Measurements from ENCODE around the gene YTHDF1. TPM values are rescaled to one million over a fixed set of nuclear protein-coding genes. Genes with fewer than 3 reads are reported as not detected.
"Not testable (repeated sequence)": the region's sequence is repeated elsewhere in the genome, so short reads cannot be mapped to it uniquely, and the experiment has no call there.

The YTHDF1 gene
- total RNA-seq, 2 donors from 2014 or later = 38.2 to 47.6 TPM

DNA sequence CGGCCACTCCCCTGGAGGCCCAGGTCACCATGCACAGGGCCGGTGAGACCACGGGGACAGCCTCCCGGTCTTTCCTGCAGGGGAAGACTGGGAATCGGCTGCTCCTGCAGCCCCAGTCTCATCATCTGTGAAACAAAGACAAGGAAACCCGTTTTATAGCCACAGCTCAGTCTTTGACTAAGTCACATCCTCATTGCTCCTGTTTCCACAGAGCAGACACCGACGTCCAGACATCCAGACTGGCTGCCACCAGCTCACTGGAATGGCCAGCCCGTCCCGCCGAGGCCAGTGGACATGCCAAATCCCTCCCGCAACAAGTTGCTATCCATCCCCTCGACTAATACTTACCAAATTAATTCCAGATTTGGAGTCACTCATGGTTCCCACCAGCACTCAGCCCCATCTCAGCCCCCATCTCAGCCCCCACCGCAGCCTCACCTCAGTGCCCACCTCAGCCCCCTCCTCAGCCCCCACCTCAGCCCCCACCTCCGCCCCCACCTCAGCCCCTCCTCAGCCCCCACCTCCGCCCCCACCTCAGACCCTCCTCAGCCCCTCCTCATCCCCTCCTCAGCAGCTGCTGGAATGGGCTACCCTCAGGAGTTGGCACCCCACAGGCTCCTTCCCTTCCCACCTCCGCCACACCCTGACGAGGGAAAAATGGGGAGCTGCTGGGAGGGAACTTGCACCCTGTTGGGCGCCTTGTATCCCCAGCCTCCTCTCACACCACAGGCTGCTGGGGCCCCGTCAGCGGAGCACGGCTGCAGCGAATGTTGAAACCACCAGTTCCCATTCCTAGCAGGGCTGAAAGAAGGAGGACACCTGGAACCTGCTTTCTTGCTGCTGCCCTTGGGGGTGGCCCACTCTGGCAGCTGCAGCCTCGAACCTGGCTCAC lies 48.7 kb downstream of the YTHDF1 start:
- Mint-ChIP-seq H3K36me3 (no peaks in the 10 kb centered on the region), H3K27me3 (peaks cover 9 to 11% of the 10 kb centered on the region in 2 donors), H3K4me1 (ENCODE audit: low read depth in 2 of 2) (peaks cover 0 to 3% of the 10 kb centered on the region in 2 donors), H3K27ac (no peak overlapping the region), H3K4me3 (no peak overlapping the region), H3K9me3 (no peaks in the 10 kb centered on the region)
- ATAC-seq (no peak), DNase-seq (ENCODE audit: low spot score) (no peak)

DNA sequence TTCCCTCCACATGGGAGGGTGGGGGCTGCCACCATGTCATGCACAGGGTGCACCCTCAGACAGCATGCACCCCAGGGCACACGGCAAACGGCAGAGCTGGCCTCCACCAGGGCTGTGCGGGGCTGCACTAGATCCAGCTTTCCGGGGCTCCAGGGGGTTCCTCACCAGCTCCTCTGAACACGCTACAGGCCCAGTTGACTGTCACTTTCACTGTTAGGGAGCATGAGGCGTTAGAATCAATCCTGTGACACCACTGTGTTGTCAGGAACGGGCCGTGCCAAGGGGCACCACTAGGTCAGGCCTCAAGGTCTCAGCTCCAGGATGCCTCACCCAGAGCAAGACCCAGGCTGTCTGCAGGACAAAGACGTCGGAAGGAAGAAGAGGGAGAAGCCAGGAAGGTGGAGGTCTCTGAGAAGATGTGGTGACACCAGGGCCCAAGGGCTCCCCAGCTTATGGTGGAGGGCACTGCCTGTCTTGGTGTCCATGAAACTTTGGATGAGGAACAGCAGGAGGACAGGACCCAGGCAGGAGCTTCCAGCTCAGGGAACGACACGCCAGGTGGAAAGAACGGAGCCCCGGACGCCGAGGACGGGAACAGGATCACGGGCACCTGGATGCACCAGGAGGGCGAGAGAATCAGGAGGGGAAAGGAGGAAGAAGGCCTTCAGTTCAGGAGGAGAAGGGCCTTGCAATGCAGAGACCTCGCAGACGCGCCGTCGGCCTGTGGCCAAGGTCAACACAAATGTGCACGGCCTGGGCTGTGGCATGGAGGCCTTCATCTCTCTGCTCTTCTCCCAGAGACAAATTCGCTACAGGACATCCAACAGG lies 49.5 kb downstream of the YTHDF1 start:
- Mint-ChIP-seq H3K9me3 (no peaks in the 10 kb centered on the region), H3K4me3 (no peak overlapping the region), H3K27me3 (peaks cover 2 to 3% of the 10 kb centered on the region in 2 donors), H3K36me3 (no peaks in the 10 kb centered on the region), H3K27ac (no peak overlapping the region), H3K4me1 (ENCODE audit: low read depth in 2 of 2) (no peaks in the 10 kb centered on the region)
- DNase-seq (ENCODE audit: low spot score) (no peak), ATAC-seq (no peak)

DNA sequence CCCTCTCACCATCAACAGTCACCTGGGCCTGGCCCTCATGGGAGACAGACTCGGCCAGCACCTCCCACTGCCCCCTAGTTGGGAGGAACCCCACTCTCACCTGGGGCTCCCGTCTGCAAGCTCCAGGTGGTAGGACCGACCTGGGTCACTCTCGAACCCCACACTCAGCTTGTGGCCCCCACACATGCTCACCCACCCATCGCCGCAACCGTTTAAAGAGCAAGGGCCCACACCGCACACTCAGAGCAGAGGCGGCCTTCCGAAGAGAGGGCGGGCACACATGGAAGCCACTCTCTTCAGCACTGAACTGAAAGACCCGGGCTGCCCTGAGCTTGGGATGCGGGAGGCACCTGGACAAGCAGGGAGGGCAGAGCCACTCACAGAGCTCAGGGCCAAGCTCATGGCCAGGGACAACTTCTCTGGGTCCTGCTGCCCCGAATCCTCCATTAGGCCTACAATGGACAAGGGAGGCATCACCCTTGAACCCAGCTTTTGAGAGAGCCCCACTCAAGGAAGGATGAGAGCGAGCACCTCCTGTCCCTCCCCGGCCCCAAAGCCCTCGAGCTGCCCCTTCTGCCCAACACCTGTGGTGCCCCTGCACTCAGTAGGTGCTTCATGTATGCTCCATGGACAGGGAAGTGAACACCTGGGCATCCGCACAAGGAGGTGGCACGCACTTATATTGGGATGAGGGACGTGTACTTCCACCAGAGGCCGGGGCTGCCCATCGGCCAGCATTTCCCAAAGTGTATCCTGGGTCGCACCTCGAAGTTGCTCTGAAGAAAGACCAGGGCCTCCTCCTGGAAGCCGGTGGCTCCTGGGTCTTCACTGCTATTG lies 50.4 kb downstream of the YTHDF1 start:
- DNase-seq (ENCODE audit: low spot score) = no peak
- no peak for ATAC-seq
- H3K27me3 Mint-ChIP-seq = peaks cover 0 to 3% of the 10 kb centered on the region in 2 donors

DNA sequence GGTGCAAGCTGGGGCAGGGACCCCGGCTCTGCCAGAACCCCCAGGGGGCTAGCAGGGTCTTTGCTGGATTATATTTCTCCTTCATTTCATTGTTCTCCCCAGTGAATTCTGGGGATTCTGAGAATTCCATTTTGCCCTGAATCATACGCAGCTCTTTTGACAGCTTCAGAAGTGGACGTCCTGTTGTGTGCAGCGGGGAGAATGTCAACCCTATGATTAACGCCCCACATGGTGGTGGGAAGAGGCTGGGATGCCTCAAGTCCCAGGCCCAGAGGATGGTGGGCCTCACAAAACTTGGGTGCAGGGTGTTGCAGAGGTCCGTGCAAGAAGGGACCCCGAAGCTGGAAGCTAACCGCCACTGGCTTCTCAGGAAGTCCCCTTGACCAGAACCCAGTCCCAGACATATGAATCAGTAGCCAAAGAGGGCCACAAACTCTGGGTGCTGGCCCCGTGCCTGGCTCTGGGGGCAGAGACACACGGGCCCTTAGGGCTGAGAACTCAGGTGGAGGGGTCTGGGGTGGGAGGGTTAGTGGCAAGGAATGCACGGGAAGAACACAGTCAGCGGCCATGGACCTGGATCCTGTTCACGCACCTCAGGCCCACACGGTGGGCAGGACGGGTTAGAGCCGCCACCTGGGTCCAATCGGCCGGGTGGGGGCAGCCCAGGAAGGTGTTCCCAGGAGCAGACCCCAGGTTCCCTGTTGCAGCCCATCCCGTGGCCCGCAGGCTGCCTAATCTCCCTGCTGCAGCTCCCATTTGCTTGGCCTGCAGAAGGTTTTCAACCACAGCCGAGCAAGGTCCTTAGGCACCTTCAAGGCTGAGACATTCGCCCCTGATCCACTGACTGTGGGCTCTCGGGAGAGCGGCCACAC lies 51.2 kb downstream of the YTHDF1 start:
- no peak for ATAC-seq
- DNase-seq (ENCODE audit: low spot score) = no peak
- no peaks in the 10 kb centered on the region for H3K9me3 Mint-ChIP-seq
- H3K27ac Mint-ChIP-seq = no peak overlapping the region
- peaks cover 0 to 3% of the 10 kb centered on the region in 2 donors for H3K27me3 Mint-ChIP-seq
- H3K4me1 Mint-ChIP-seq (ENCODE audit: low read depth in 2 of 2) = no peaks in the 10 kb centered on the region
- H3K36me3 Mint-ChIP-seq = no peaks in the 10 kb centered on the region
- no peak overlapping the region for H3K4me3 Mint-ChIP-seq

More for the DNA sequence above, 50.4 kb downstream of the YTHDF1 start:
- Mint-ChIP-seq H3K36me3 (no peaks in the 10 kb centered on the region), H3K4me3 (no peak overlapping the region), H3K27ac (no peak overlapping the region), H3K4me1 (ENCODE audit: low read depth in 2 of 2) (no peaks in the 10 kb centered on the region), H3K9me3 (no peaks in the 10 kb centered on the region)

DNA sequence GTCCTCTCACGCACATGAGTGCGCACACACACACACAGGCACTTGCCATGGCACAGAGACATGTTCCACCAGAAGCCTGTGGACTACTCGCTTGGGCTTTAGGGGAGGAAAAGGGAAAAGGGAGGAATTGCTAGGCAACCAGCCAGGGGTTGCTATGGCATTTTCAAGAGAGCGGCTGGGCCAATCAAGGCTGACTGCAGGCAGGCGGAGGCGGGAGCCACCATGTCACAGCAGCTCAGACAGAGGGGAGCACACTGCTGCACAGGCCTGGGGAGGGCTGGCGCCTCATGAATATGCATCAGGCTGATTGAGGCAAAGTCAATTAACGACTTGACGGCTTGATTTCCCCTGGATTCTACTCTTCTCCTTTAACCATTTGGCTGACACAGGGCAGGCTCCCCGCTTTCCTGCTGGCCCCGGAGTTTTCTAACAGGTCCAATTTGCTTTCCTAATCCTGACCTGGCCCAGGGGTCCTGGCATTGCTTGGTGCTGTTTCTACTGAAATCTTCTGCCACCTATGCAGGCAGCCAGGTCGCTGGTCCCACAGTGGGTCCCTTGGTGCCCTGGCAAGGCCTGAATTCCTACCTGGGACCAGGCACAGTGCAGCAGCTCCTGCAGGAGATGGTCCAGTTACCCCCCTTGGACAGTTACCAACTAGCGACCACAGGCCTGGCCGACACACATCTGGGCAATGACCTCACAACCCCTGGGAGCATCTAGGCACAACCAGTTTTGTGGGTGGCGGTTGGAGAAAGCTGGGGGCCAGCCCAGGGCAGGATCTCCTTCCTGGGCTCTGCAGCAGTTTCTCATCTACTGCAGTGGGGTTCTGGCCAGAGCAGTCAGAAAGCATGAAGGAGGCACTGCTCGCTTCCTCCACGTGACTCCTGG lies 52.1 kb downstream of the YTHDF1 start:
- DNase-seq (ENCODE audit: low spot score) (no peak), ATAC-seq (no peak)
- Mint-ChIP-seq H3K4me1 (ENCODE audit: low read depth in 2 of 2) (peaks cover 0 to 2% of the 10 kb centered on the region in 2 donors), H3K27ac (no peak overlapping the region), H3K27me3 (peaks cover 0 to 3% of the 10 kb centered on the region in 2 donors), H3K9me3 (no peaks in the 10 kb centered on the region), H3K4me3 (no peak overlapping the region), H3K36me3 (no peaks in the 10 kb centered on the region)

DNA sequence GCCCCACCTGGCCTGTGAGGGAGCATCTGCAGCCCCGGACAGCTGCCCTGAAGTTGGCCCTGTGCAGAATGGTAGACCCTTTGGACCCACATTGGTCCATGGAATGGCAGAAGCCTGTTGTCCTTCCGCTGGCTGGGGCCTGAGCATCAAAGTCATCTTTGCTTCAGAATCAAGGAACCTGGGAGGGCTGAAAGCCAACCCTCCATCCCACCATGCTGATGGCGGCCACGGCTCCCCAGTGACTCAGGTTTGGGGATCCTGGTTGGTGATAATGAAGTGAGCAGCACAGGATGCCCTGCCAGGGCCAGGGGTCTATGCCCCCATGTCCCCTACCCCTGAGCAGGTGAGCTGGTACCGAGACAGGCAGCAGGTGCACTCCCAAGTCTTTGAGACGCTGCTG lies 52.8 kb downstream of the YTHDF1 start:
- Mint-ChIP-seq H3K4me1 (ENCODE audit: low read depth in 2 of 2) (peaks cover 0 to 2% of the 10 kb centered on the region in 2 donors), H3K27me3 (peaks cover 0 to 3% of the 10 kb centered on the region in 2 donors), H3K4me3 (no peak overlapping the region), H3K36me3 (no peaks in the 10 kb centered on the region), H3K9me3 (no peaks in the 10 kb centered on the region), H3K27ac (no peak overlapping the region)
- ATAC-seq = no peak
- DNase-seq (ENCODE audit: low spot score) = no peak

DNA sequence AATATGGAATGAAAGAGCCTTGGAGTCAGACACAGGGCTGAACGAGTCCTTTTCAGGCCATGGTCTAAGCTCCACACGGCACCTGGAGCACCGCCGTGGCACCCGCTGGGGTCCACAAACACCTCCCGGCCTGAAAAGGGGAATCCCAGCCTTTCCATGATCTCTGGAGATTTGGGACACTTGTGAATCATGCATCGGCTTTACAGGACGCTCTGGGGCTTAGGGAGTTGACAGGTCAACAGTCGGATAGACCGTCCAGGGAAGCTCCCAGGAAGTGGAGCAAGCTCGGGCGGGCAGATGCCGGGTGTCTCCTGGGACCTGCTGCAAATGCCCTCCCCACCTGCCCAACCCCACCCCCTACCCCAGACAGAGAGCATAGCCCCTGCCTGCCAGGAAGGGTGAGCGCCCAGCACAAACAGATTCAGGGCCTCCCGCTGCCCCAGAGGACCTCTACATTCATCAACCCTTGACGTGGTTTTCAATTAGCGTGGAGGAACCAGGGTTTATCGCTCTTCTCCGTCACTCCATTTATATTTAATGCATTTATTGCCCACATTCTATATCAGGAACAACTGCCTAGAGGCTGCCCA lies 53.6 kb downstream of the YTHDF1 start:
- Mint-ChIP-seq H3K4me1 (ENCODE audit: low read depth in 2 of 2) (peaks cover 0 to 2% of the 10 kb centered on the region in 2 donors), H3K36me3 (no peaks in the 10 kb centered on the region), H3K27me3 (peaks cover 0 to 3% of the 10 kb centered on the region in 2 donors), H3K9me3 (no peaks in the 10 kb centered on the region), H3K27ac (no peak overlapping the region), H3K4me3 (no peak overlapping the region)
- ATAC-seq (no peak), DNase-seq (ENCODE audit: low spot score) (no peak)

DNA sequence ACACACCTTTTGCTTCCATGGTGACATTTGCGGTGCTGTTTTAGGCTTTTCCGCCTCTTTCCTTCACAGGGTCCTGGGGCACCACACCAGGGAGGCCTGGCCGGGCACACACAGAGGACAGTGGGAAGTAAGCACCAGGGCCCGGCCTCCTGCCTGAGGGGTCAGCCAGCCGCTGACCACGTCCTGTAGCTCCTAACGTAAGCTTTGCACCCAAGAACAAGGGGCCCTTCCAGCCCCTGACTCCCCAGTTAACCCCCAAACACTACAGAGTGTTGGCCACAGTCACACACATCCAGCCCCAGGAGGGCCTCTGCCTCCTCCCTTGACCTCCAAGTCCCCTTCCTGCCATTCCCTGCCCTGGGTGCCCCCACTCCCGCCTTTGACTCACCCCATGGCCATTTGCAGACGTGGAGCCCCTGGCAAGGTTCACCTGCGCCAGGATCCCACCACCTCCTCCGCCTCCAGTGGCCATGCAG lies 54.7 kb downstream of the YTHDF1 start:
- H3K9me3 Mint-ChIP-seq = no peaks in the 10 kb centered on the region
- no peak overlapping the region for H3K4me3 Mint-ChIP-seq
- peaks cover 0 to 2% of the 10 kb centered on the region in 2 donors for H3K4me1 Mint-ChIP-seq (ENCODE audit: low read depth in 2 of 2)
- no peaks in the 10 kb centered on the region for H3K36me3 Mint-ChIP-seq
- no peak for ATAC-seq
- DNase-seq (ENCODE audit: low spot score) = no peak
- peaks cover 0 to 3% of the 10 kb centered on the region in 2 donors for H3K27me3 Mint-ChIP-seq
- no peak overlapping the region for H3K27ac Mint-ChIP-seq

DNA sequence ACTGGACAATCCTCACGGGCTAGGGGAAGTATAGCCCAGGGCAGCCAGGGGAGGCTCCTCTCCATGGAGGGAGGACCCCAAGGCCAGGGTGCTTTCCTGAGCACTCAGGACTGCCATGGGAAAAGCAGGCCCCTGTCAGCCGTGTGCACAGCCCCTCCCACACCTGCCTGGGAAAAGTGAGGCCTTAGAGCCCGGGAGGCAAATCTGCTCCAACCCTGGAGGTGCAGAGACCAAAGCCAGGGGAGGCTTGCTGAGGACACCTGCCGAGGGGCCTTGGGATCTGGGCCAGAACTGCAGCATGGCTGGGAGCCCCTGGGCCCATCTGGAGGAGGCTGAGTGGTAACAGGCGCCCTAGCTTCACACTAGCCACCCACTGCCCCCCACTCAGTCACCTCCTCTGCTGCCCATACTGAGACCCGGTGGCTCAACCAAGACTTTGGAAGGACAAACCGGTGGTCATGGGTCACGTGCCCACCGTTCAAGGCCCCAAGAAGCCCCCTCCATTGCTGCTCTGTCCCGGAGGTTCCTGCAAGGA lies 55.2 kb downstream of the YTHDF1 start:
- ATAC-seq (peak in 1 of 2 donors; percentile 22), DNase-seq (ENCODE audit: low spot score) (no peak)
- Mint-ChIP-seq H3K27ac (no peak overlapping the region), H3K27me3 (peaks cover 0 to 6% of the 10 kb centered on the region in 2 donors), H3K4me3 (no peak overlapping the region), H3K9me3 (no peaks in the 10 kb centered on the region), H3K36me3 (no peaks in the 10 kb centered on the region), H3K4me1 (ENCODE audit: low read depth in 2 of 2) (peaks cover 0 to 2% of the 10 kb centered on the region in 2 donors)

DNA sequence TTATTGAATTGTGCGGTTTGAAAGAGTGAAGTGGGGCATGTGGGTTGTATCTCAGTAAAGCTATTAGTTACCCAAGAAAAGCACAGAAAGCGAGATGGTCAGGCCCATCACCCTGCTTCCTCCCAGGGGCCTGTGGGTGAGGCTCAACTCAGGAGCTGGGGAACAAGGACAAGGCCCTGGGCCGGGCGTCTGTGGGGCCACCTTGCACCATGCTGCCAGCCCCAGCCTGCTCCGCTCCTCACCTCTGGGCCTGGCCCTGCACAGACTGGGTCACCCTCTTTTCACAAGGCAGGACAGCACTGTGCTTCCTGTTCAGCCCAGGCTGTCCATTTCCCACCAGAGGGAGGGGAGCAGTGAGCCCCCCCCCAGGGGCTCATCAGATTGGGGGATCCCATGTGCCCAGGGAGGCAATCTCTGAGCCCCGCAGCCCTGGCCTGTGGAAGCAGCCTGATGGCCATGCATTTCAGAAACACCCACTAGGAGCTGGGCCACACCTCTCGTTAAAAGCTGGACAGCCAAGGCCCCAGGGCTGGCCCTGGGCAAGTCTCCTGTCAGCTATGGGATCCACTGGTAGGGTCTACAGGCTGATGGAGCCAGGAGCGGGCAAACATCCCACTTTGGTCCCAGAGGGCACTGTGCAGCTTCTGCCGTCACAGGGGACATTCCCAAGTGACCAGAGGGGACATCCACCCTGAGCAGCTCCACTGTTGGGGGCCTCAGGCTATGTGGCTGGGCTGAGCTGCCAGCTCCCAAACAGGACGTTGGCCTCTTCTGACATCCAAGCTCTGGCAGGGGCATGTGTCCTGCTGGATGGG lies 55.9 kb downstream of the YTHDF1 start:
- ATAC-seq (peak in 1 of 2 donors; percentile 12), DNase-seq (ENCODE audit: low spot score) (no peak)
- no peak overlapping the region for H3K27ac Mint-ChIP-seq
- H3K9me3 Mint-ChIP-seq = no peaks in the 10 kb centered on the region
- no peak overlapping the region for H3K4me3 Mint-ChIP-seq
- H3K27me3 Mint-ChIP-seq = peaks cover 0 to 6% of the 10 kb centered on the region in 2 donors
- no peaks in the 10 kb centered on the region for H3K36me3 Mint-ChIP-seq
- H3K4me1 Mint-ChIP-seq (ENCODE audit: low read depth in 2 of 2) = peaks cover 0 to 2% of the 10 kb centered on the region in 2 donors

DNA sequence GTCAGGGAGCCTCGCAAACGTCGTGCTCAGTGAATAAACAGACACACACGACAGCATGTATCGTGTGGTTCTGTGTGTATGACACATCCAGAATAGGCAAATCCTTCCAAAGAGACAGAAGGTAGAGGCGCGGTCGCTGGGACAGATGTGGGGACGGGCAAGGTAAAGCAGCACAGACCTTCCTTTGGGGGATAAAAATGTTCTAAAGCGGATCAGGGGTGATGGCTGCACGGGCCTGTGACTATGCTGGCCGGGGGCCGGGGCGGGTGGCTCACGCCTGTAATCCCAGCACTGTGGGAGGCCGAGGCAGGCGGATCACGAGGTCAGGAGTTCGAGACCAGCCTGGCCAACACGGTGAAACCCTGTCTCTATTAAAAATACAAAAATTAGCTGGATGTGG lies 56.7 kb downstream of the YTHDF1 start:
- not testable (repeated sequence) for H3K27me3 Mint-ChIP-seq; H3K4me1 Mint-ChIP-seq (ENCODE audit: low read depth in 2 of 2); H3K9me3 Mint-ChIP-seq; H3K27ac Mint-ChIP-seq; H3K36me3 Mint-ChIP-seq; DNase-seq (ENCODE audit: low spot score); H3K4me3 Mint-ChIP-seq; ATAC-seq

All from natural killer cell treated with Interleukin-12 subunit alpha and Interleukin-12 subunit beta and Interleukin-15 and Interleukin-18, amount 100 ng/mL, for 72 hours (primary cell).